ENCODE measurements around the gene SLC35G4.

Gene SLC35G4

DNA sequence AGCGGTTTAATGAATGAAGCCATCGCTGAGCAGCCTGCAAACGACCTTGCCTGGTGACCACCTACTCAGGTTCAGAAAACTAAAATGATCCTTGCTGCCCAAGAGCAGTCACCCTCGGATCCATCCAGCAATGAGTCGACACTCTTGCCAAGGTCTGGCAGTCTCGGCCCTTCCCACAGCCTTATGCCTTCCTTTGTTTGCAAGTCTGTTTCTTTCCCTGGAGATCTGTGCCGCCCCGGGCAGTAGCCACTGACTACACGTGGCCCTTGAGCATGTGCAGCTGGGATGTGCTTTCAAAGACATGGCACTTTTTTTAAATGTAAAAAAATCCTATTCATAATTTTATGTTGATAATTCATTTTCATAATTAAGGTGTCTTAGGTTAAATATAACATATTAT, 37.2 kb upstream of the SLC35G4 start:
- TF ChIP-seq CTCF (conservative IDR thresholded peaks at IDR 0.05; ENCODE audit: low read length) = no peak
- H3K4me3 ChIP-seq (ENCODE audit: low read length) = no peak overlapping the region
- DNase-seq (ENCODE audit: low read depth) = no peak

- no peak for TF ChIP-seq CTCF (conservative IDR thresholded peaks at IDR 0.05; ENCODE audit: low read length)
- no peak overlapping the region for H3K4me3 ChIP-seq (ENCODE audit: low read length)
- DNase-seq (ENCODE audit: low read depth) = no peak
Measured at GRCh38 chr18:11574545-11574944, 34.9 kb upstream of the SLC35G4 start.

DNA sequence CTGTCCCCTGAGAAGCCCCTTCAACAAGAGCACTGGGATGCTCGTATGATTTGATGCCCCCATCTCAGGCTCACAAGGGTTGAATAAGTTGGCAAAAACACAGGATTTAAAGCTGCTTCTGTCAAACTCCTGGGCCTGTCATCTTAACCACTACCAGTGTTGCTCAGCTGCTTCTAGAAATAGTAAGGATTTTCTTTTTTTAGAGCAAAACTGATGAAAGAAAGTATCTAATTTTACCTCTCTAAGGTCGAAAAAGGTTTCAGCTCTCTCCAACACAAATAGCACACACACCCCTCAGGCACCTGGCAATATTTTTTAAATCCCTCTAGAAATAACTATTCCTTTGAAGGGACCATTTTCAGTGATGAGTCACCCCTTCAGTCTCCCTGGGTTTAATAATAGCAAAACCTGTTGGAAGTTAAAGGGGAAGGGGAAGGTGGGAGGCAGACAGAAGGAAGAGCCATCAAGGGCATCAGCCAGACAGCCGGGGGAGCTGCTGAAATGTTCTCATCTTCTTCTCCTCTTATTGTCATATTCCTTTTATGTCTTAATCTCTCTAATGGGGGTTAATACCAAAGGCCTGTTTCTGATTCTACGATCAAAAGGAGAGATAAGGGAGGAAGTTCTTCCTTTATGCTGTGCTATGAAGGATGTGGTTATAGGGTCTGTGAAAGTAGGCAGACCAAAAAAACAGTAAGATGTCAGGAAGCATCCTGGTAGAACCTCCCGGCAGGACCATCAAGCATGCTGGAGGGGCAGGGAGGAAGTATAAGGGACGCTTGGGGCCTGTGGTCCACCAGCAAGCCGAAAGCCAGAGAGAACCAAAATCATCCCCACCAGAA, 31.9 kb upstream of the SLC35G4 start:
- DNase-seq (ENCODE audit: low read depth) = no peak
- TF ChIP-seq CTCF (conservative IDR thresholded peaks at IDR 0.05; ENCODE audit: low read length) = no peak
- H3K4me3 ChIP-seq (ENCODE audit: low read length) = no peak overlapping the region

DNA sequence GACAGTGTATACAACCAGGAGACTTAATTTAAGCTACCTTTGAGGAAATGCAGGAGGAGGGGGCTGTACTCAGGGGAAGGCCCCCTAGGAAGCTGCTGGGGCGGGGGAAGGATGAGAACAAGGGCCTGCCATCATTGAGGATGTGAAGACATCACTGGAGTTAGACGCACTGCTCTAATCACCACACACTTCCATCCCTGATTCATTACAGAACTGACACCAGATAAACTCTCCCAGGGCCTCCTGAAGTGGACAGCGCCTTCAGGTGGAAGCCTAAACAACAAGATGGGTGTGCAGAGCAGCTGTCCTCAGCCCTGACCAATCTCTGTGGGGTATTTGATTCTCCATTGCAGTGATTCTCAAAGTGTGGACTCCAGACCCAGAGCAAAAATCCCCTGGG, 30.6 kb upstream of the SLC35G4 start:
- no peak overlapping the region for H3K4me3 ChIP-seq (ENCODE audit: low read length)
- DNase-seq (ENCODE audit: low read depth) = no peak
- no peak for TF ChIP-seq CTCF (conservative IDR thresholded peaks at IDR 0.05; ENCODE audit: low read length)

DNA sequence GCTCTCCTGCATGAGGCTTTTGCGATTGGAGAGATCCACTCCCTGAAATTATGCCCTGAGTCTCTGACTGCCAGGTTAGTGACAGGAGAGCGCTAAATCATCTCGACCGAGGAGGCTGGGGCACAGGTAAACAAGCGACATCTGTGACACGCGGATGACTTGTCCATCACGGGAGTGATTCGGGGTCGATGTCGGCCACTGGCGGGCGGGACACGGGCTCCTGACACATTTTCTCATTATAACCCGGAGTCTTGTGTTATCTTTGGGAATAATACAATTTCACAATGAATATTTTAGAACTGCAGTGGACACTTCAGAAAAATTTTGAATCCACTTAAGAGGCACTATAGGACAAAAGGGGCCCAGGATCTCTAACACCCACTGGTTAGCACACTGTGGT, 29.5 kb upstream of the SLC35G4 start:
- no peak for TF ChIP-seq CTCF (conservative IDR thresholded peaks at IDR 0.05; ENCODE audit: low read length)
- no peak overlapping the region for H3K4me3 ChIP-seq (ENCODE audit: low read length)
- no peak for DNase-seq (ENCODE audit: low read depth)

DNA sequence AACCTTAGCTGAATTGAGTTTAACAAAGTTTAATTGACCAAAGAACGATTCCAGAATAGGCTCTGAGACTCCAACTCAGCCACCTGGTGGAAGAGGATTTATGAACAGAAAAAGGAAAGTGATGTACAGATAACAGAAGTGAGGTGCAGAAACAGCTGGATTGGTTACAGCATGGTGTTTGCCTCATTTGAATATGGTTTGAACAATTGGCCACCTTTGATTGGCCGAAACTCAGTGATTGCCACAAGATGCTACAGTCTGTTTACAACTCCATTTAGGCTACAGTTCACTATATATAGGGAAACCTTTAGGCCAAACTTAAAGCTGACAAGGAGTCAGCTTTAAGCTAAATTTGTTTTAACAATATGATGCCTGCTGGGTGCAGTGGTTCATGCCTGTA, 28.1 kb upstream of the SLC35G4 start:
- TF ChIP-seq CTCF (conservative IDR thresholded peaks at IDR 0.05; ENCODE audit: low read length) = no peak
- DNase-seq (ENCODE audit: low read depth) = no peak
- no peak overlapping the region for H3K4me3 ChIP-seq (ENCODE audit: low read length)

DNA sequence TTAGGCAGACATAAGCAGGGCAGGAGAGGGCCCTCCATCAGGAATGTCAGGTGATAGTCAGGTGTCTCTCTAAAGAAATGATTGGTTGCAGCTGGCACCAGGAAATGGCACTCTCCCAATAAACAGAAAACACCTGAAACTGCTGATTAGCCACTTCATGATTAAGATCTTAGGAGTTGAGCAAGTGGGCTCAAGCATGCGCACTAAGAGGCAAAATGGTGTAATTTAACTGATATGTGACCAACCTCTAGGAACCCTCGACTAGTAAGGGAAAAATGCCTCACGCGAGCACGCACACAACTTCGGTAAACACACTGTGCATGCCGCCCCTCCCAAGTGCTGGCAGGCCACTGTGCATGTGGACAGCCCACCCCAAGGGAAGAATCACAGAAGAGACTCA, 23.8 kb upstream of the SLC35G4 start:
- TF ChIP-seq CTCF (conservative IDR thresholded peaks at IDR 0.05; ENCODE audit: low read length) = no peak
- no peak for DNase-seq (ENCODE audit: low read depth)

More for the DNA sequence above, 23.8 kb upstream of the SLC35G4 start:
- H3K4me3 ChIP-seq (ENCODE audit: low read length) = no peak overlapping the region
